ENCODE data around the gene ZSWIM8.

ZSWIM8 gene

GRCh38 chr10:73848821-73849489 lies 63.5 kb downstream of the ZSWIM8 start:
- peak; percentile 85 for DNase-seq

DNA sequence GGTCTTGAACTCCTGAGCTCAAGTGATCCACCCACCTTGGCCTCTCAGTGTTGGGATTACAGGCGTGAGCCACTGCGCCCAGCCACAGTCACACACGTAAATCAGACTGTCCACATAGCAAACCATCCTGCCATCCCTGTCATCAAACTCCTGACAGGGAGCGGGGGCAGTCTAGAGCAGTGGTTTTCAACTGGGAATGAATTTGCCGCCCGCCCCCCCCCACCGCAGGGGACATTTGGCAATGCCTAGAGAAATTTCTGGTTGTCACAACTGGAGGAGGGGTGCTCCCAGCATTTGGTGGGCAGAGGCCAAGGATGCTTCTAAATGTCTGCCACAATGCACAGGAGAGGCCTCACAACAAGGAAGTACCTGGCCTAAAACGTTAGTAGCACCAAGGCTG lies 64.8 kb downstream of the ZSWIM8 start:
- no peak for DNase-seq

- no peak for DNase-seq
These were observed 65.6 kb downstream of the ZSWIM8 start for GRCh38 chr10:73850863-73851461.
